HL-60 (cell line): ENCODE measurements around the gene AP1G1.

Source experiments
- DNase-seq, 2 experiments: peaks; one replicate each; pipeline ENCODE4 v3.0.0-alpha.2; 2010 to 2020; ENCODE audit warnings: low read depth in 1 of 2, low spot score in 1 of 2
- H3K27ac ChIP-seq: fragments of 250-450 bp; sonication (Bioruptor Pico); replicated peaks from 2 replicates; pipeline ENCODE4 v1.5.1; 2020; ENCODE audit warnings: mild to moderate bottlenecking, moderate library complexity
- H3K27me3 ChIP-seq: fragments of 250-450 bp; sonication (Bioruptor Pico); 2 replicates; pipeline ENCODE4 v1.5.1; 2021; ENCODE audit warnings: mild to moderate bottlenecking, moderate library complexity; ENCODE audit not compliant: insufficient read depth, poor library complexity, severe bottlenecking
- H3K4me3 ChIP-seq: replicated peaks from 2 replicates; pipeline ENCODE4 v1.5.1; 2011; ENCODE audit warnings: mild to moderate bottlenecking, control low read depth, low read length; ENCODE audit not compliant: insufficient read depth
- CTCF ChIP-seq: IDR thresholded peaks from one replicate; pipeline ENCODE4 v1.5.1; 2011; ENCODE audit warnings: low read length, control low read depth, inconsistent platforms; ENCODE audit not compliant: insufficient read depth
- GABPA ChIP-seq: IDR thresholded peaks from 2 replicates; pipeline ENCODE4 v1.6.1; 2012; ENCODE audit warnings: low read depth
- POLR2AphosphoS5 ChIP-seq: IDR thresholded peaks from 2 replicates; pipeline ENCODE4 v1.6.1; 2012; ENCODE audit warnings: low read depth
- REST ChIP-seq: IDR thresholded peaks from 2 replicates; pipeline ENCODE4 v1.6.1; 2012; ENCODE audit warnings: low read depth; ENCODE audit not compliant: insufficient replicate concordance
- SPI1 ChIP-seq: IDR thresholded peaks from 2 replicates; pipeline ENCODE4 v1.6.1; 2012; ENCODE audit warnings: low read depth, mild to moderate bottlenecking, borderline replicate concordance

AP1G1 gene

GRCh38 chr16:71703333-71703732, 105.3 kb downstream of the AP1G1 start:
- no peak for DNase-seq
- Histone ChIP-seq H3K27me3 (no peaks in the 10 kb centered on the region), H3K27ac (no peak overlapping the region), H3K4me3 (no peak overlapping the region)
- TF ChIP-seq SPI1 (no peak), POLR2AphosphoS5 (no peak), CTCF (no peak), REST (no peak)

GRCh38 chr16:71700831-71701230, 107.8 kb downstream of the AP1G1 start:
- DNase-seq: no peak

GRCh38 chr16:71698491-71698890, 110.1 kb downstream of the AP1G1 start:
- TF ChIP-seq GABPA (no peak), REST (no peak), SPI1 (no peak), POLR2AphosphoS5 (no peak), CTCF (no peak)
- H3K27me3 ChIP-seq: no peaks in the 10 kb centered on the region
- no peak overlapping the region for H3K4me3 ChIP-seq
- DNase-seq: no peak
- H3K27ac ChIP-seq: no peak overlapping the region

More at GRCh38 chr16:71700831-71701230, 107.8 kb downstream of the AP1G1 start:
- Histone ChIP-seq H3K27ac (no peak overlapping the region), H3K27me3 (no peaks in the 10 kb centered on the region), H3K4me3 (no peak overlapping the region)
- TF ChIP-seq SPI1: no peak
- no peak for TF ChIP-seq GABPA
- TF ChIP-seq POLR2AphosphoS5: no peak
- TF ChIP-seq REST: no peak
- TF ChIP-seq CTCF: no peak
